Liver (tissue), 9 donors: ENCODE measurements around the gene ZDHHC14. TPM values are rescaled to one million over a fixed set of nuclear protein-coding genes. Genes with fewer than 3 reads are reported as not detected.

Experiments
- DNase-seq: peaks from one replicate; pipeline ENCODE4 v3.0.0-alpha.2; 2017; ENCODE audit warnings: low spot score
- H3K27ac ChIP-seq, 2 donors: one replicate each; pipeline ENCODE4 v1.7.0; 2013; ENCODE audit warnings: inconsistent platforms in 2 of 2, low read length in 2 of 2, control low read depth in 1 of 2, low read depth in 1 of 2, mild to moderate bottlenecking in 1 of 2
- H3K27me3 ChIP-seq, 4 donors: one replicate each; pipeline versions ENCODE4 v1.6.1 to v1.7.0; 2013; ENCODE audit warnings: low read length in 3 of 4, inconsistent platforms in 1 of 4, mild to moderate bottlenecking in 1 of 4, moderate library complexity in 1 of 4; ENCODE audit not compliant: control insufficient read depth in 4 of 4, insufficient read depth in 4 of 4
- H3K36me3 ChIP-seq, 4 donors: one replicate each; pipeline versions ENCODE4 v1.6.1 to v1.7.0; 2013; ENCODE audit warnings: low read length in 3 of 4, mild to moderate bottlenecking in 3 of 4, low read depth in 1 of 4, moderate library complexity in 1 of 4; ENCODE audit not compliant: control insufficient read depth in 4 of 4, insufficient read depth in 3 of 4
- H3K4me1 ChIP-seq, 4 donors: one replicate each; pipeline versions ENCODE4 v1.6.1 to v1.7.0; 2013; ENCODE audit warnings: low read length in 3 of 4, mild to moderate bottlenecking in 3 of 4, moderate library complexity in 1 of 4; ENCODE audit not compliant: control insufficient read depth in 4 of 4, insufficient read depth in 4 of 4
- H3K4me3 ChIP-seq, 3 donors: one replicate each; pipeline versions ENCODE4 v1.6.1 to v1.7.0; 2013; ENCODE audit warnings: low read length in 3 of 3, control low read depth in 1 of 3, low read depth in 1 of 3, mild to moderate bottlenecking in 1 of 3
- H3K9ac ChIP-seq, 2 donors: one replicate each; pipeline ENCODE4 v1.7.0; 2013; ENCODE audit warnings: low read length in 2 of 2, mild to moderate bottlenecking in 2 of 2, moderate library complexity in 2 of 2, control low read depth in 1 of 2, low read depth in 1 of 2
- H3K9me3 ChIP-seq, 4 donors: one replicate each; pipeline versions ENCODE4 v1.6.1 to v1.7.0; 2013; ENCODE audit warnings: low read length in 3 of 4; ENCODE audit not compliant: control insufficient read depth in 4 of 4
- EGR1 ChIP-seq, 2 donors: IDR thresholded peaks; 2 replicates each; pipeline ENCODE4 v1.6.1; 2016 to 2018; ENCODE audit warnings: antibody characterized with exemption in 2 of 2, low read depth in 2 of 2
- FOXA1 ChIP-seq: IDR thresholded peaks from 2 replicates; pipeline ENCODE4 v1.6.1; 2016; ENCODE audit warnings: antibody characterized with exemption
- FOXA2 ChIP-seq: IDR thresholded peaks from 2 replicates; pipeline ENCODE4 v1.6.1; 2016; ENCODE audit warnings: antibody characterized with exemption
- GABPA ChIP-seq, 2 donors: IDR thresholded peaks in 1 of 2; conservative IDR thresholded peaks in 1 of 2; 2 replicates each; pipeline ENCODE4 v1.6.1; 2016; ENCODE audit warnings: antibody characterized with exemption in 2 of 2, mild to moderate bottlenecking in 1 of 2, moderate library complexity in 1 of 2
- HNF4A ChIP-seq, 2 donors: conservative IDR thresholded peaks; 2 replicates each; pipeline ENCODE4 v1.6.1; 2016; ENCODE audit warnings: antibody characterized with exemption in 2 of 2, mild to moderate bottlenecking in 2 of 2
- HNF4G ChIP-seq: IDR thresholded peaks from 2 replicates; pipeline ENCODE4 v1.6.1; 2016; ENCODE audit warnings: antibody characterized with exemption
- JUND ChIP-seq, 2 donors: IDR thresholded peaks; 2 replicates each; pipeline ENCODE4 v1.6.1; 2016; ENCODE audit warnings: antibody characterized with exemption in 2 of 2
- RAD21 ChIP-seq, 2 donors: IDR thresholded peaks; 2 replicates each; pipeline ENCODE4 v1.6.1; 2016; ENCODE audit warnings: antibody characterized with exemption in 2 of 2, mild to moderate bottlenecking in 2 of 2
- RXRA ChIP-seq, 2 donors: IDR thresholded peaks; 2 replicates each; pipeline ENCODE4 v1.6.1; 2017 to 2018; ENCODE audit warnings: antibody characterized with exemption in 2 of 2, mild to moderate bottlenecking in 1 of 2
- TAF1 ChIP-seq: conservative IDR thresholded peaks from 2 replicates; pipeline ENCODE4 v1.6.1; 2016; ENCODE audit warnings: antibody characterized with exemption, mild to moderate bottlenecking
- YY1 ChIP-seq: IDR thresholded peaks from 2 replicates; pipeline ENCODE4 v1.6.1; 2016; ENCODE audit warnings: antibody characterized with exemption, mild to moderate bottlenecking
- WGBS: extraction: QIAGEN DNeasy Blood & Tissue Kit; methylation state at CpG from one replicate; pipeline ENCODE4 v1.1.7; 2013; 5-methylcytosine and 5-hydroxymethylcytosine counted together
- polyA plus RNA-seq, 2 donors: library from polyadenylated mRNA; stranded (reverse) in 1 of 2; unstranded in 1 of 2; fragments of 200-250 nt in 1 of 2; fragments of >200 nt in 1 of 2; fragmentation: Nextera tagmentation in 1 of 2; extraction: Ambion mirVana in 1 of 2; gene quantifications; one replicate each; pipeline versions ENCODE4 v1.2.1 to v1.2.3, GENCODE V29; 2013 to 2015
- total RNA-seq, 2 donors: library from RNA; depleted of rRNA; stranded (reverse); fragments of >200 nt; gene quantifications; one replicate each; pipeline ENCODE4 v1.2.3, GENCODE V29; 2014
- TF ChIP-seq, protein P1 (sequence below): IDR thresholded peaks from 2 replicates; pipeline ENCODE4 v1.6.1; 2016; ENCODE audit warnings: antibody characterized with exemption, mild to moderate bottlenecking
- TF ChIP-seq, protein P2 (sequence below): fragments of 150-350 bp; IDR thresholded peaks from 2 replicates; pipeline ENCODE4 v1.5.1; 2017; ENCODE audit warnings: improper control_type of control experiment, low read depth, low read length; ENCODE audit not compliant: missing input control
- TF ChIP-seq, protein P3 (sequence below): IDR thresholded peaks from 2 replicates; pipeline ENCODE4 v1.6.1; 2016; ENCODE audit warnings: antibody characterized with exemption
- TF ChIP-seq, protein P4 (sequence below): IDR thresholded peaks from 2 replicates; pipeline ENCODE4 v1.6.1; 2016; ENCODE audit warnings: antibody characterized with exemption
- TF ChIP-seq, protein P5 (sequence below): IDR thresholded peaks from 2 replicates; pipeline ENCODE4 v1.6.1; 2016; ENCODE audit warnings: antibody characterized with exemption
- donor health status: healthy.
- donor health status: healthy.
- donor health status: healthy.
- donor health status: healthy.
- donor health status: healthy.

Gene ZDHHC14
- total and polyA plus RNA-seq, 4 donors = 4.4 to 11.7 (median 8.4) TPM

DNA sequence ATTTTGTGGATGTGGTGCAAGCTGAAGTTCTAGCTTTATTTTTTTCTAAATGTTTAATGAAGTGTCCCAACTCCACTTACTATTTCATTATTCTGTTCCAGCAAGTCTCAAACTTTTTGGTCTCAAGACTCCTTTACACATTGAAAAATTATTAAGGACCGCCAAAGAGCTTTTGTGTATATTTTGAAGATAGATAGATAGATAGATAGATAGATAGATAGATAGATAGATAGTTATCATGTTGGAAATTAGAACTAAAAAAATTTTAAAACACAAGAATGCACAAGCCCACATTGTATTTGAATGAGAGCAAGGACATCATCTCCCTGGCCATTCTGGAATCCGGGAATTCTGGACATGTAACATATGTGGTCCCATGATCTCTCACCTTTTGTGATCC is 260.8 kb downstream of the ZDHHC14 start:
- peaks cover 0 to 4% (median 2%) of the 10 kb centered on the region in 4 donors for H3K36me3 ChIP-seq
- no peaks in the 10 kb centered on the region for H3K27me3 ChIP-seq
- H3K9ac ChIP-seq = no peak overlapping the region
- no peak overlapping the region for H3K27ac ChIP-seq
- TF ChIP-seq, protein P1, sequence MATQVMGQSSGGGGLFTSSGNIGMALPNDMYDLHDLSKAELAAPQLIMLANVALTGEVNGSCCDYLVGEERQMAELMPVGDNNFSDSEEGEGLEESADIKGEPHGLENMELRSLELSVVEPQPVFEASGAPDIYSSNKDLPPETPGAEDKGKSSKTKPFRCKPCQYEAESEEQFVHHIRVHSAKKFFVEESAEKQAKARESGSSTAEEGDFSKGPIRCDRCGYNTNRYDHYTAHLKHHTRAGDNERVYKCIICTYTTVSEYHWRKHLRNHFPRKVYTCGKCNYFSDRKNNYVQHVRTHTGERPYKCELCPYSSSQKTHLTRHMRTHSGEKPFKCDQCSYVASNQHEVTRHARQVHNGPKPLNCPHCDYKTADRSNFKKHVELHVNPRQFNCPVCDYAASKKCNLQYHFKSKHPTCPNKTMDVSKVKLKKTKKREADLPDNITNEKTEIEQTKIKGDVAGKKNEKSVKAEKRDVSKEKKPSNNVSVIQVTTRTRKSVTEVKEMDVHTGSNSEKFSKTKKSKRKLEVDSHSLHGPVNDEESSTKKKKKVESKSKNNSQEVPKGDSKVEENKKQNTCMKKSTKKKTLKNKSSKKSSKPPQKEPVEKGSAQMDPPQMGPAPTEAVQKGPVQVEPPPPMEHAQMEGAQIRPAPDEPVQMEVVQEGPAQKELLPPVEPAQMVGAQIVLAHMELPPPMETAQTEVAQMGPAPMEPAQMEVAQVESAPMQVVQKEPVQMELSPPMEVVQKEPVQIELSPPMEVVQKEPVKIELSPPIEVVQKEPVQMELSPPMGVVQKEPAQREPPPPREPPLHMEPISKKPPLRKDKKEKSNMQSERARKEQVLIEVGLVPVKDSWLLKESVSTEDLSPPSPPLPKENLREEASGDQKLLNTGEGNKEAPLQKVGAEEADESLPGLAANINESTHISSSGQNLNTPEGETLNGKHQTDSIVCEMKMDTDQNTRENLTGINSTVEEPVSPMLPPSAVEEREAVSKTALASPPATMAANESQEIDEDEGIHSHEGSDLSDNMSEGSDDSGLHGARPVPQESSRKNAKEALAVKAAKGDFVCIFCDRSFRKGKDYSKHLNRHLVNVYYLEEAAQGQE = no peak
- TF ChIP-seq FOXA2 = no peak
- no peak for TF ChIP-seq FOXA1
- no peak for TF ChIP-seq JUND (IDR thresholded peaks at IDR 0.05)
- no peak for TF ChIP-seq HNF4G
- no peak for TF ChIP-seq TAF1
- no peak for TF ChIP-seq GABPA (IDR thresholded peaks at IDR 0.05 in 1 of 2, conservative IDR thresholded peaks at IDR 0.05 in 1 of 2)
- TF ChIP-seq, protein P2, sequence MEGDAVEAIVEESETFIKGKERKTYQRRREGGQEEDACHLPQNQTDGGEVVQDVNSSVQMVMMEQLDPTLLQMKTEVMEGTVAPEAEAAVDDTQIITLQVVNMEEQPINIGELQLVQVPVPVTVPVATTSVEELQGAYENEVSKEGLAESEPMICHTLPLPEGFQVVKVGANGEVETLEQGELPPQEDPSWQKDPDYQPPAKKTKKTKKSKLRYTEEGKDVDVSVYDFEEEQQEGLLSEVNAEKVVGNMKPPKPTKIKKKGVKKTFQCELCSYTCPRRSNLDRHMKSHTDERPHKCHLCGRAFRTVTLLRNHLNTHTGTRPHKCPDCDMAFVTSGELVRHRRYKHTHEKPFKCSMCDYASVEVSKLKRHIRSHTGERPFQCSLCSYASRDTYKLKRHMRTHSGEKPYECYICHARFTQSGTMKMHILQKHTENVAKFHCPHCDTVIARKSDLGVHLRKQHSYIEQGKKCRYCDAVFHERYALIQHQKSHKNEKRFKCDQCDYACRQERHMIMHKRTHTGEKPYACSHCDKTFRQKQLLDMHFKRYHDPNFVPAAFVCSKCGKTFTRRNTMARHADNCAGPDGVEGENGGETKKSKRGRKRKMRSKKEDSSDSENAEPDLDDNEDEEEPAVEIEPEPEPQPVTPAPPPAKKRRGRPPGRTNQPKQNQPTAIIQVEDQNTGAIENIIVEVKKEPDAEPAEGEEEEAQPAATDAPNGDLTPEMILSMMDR = no peak
- no peak for TF ChIP-seq YY1
- TF ChIP-seq, protein P3, sequence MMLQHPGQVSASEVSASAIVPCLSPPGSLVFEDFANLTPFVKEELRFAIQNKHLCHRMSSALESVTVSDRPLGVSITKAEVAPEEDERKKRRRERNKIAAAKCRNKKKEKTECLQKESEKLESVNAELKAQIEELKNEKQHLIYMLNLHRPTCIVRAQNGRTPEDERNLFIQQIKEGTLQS = no peak
- WGBS = 97% methylated on average over 2 of the region's 2 CpGs
- no peak for DNase-seq
- H3K4me3 ChIP-seq = no peak overlapping the region
- no peaks in the 10 kb centered on the region for H3K9me3 ChIP-seq
- no peaks in the 10 kb centered on the region for H3K4me1 ChIP-seq

DNA sequence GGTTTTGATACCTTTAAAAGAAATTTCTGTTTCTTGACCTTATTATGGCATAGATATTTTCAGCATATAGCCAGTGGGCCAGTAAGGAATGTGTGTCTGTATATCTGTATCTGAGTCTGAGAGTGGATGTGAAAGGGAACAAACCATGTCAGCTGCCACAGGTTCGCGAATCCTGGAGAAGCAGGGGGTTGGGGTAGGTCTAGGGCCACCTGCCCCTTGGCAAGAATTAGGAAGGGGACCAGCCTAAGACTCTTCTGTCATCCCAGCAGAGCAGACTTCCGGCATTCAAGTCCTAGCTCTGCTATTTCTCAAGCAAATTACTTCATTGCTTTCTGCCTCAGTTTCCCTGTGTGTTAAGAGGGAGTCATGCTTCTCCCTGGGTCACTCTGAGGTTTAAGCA is 261.7 kb downstream of the ZDHHC14 start:
- Histone ChIP-seq H3K27ac (no peak overlapping the region), H3K36me3 (peaks cover 0 to 7% (median 2%) of the 10 kb centered on the region in 4 donors), H3K4me3 (no peak overlapping the region), H3K27me3 (no peaks in the 10 kb centered on the region), H3K4me1 (no peaks in the 10 kb centered on the region), H3K9me3 (no peaks in the 10 kb centered on the region), H3K9ac (no peak overlapping the region)
- TF ChIP-seq JUND (IDR thresholded peaks at IDR 0.05) (no peak), HNF4A (conservative IDR thresholded peaks at IDR 0.05) (no peak), FOXA2 (no peak), GABPA (IDR thresholded peaks at IDR 0.05 in 1 of 2, conservative IDR thresholded peaks at IDR 0.05 in 1 of 2) (no peak), RXRA (IDR thresholded peaks at IDR 0.05) (no peak), RAD21 (IDR thresholded peaks at IDR 0.05) (no peak), EGR1 (IDR thresholded peaks at IDR 0.05; ENCODE audit: low read depth in 2 of 2) (no peak), HNF4G (no peak)
- TF ChIP-seq, protein P2 = no peak
- TF ChIP-seq, protein P4, sequence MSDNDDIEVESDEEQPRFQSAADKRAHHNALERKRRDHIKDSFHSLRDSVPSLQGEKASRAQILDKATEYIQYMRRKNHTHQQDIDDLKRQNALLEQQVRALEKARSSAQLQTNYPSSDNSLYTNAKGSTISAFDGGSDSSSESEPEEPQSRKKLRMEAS = no peak
- TF ChIP-seq, protein P3 = no peak
- TF ChIP-seq, protein P5, sequence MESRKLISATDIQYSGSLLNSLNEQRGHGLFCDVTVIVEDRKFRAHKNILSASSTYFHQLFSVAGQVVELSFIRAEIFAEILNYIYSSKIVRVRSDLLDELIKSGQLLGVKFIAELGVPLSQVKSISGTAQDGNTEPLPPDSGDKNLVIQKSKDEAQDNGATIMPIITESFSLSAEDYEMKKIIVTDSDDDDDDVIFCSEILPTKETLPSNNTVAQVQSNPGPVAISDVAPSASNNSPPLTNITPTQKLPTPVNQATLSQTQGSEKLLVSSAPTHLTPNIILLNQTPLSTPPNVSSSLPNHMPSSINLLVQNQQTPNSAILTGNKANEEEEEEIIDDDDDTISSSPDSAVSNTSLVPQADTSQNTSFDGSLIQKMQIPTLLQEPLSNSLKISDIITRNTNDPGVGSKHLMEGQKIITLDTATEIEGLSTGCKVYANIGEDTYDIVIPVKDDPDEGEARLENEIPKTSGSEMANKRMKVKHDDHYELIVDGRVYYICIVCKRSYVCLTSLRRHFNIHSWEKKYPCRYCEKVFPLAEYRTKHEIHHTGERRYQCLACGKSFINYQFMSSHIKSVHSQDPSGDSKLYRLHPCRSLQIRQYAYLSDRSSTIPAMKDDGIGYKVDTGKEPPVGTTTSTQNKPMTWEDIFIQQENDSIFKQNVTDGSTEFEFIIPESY = no peak
- TF ChIP-seq, protein P1 = no peak
- no peak for DNase-seq
- WGBS = 99% methylated on average over 3 of the region's 3 CpGs
